Type B pancreatic cell (in vitro differentiated cells): ENCODE data around the gene GAPDH. TPM values are rescaled to one million over a fixed set of nuclear protein-coding genes. Genes with fewer than 3 reads are reported as not detected.

Experiments
- DNase-seq: peaks from one replicate; pipeline ENCODE4 v3.0.0; 2021; ENCODE audit warnings: mixed read lengths; ENCODE audit not compliant: unreplicated experiment; ENCODE audit errors: extremely low spot score
- H3K27ac Mint-ChIP-seq: 2 replicates; pipeline ENCODE4 v1.8.0; 2021; ENCODE audit warnings: mild to moderate bottlenecking, mixed read lengths
- H3K27me3 Mint-ChIP-seq: 2 replicates; pipeline ENCODE4 v1.8.0; 2021; ENCODE audit warnings: mixed read lengths
- H3K36me3 Mint-ChIP-seq: 2 replicates; pipeline ENCODE4 v1.8.0; 2021; ENCODE audit warnings: mixed read lengths
- H3K4me1 Mint-ChIP-seq: one replicate; pipeline ENCODE4 v1.8.0; 2021; ENCODE audit warnings: mixed read lengths; ENCODE audit not compliant: unreplicated experiment
- H3K4me3 Mint-ChIP-seq: 2 replicates; pipeline ENCODE4 v1.8.0; 2021; ENCODE audit warnings: mild to moderate bottlenecking, mixed read lengths
- H3K9me3 Mint-ChIP-seq: 2 replicates; pipeline ENCODE4 v1.8.0; 2021; ENCODE audit warnings: mixed read lengths
- total RNA-seq: library from RNA; stranded (reverse); gene quantifications from 2 replicates; pipeline ENCODE4 v1.2.1, GENCODE V29; 2021; ENCODE audit warnings: low replicate concordance
- TF ChIP-seq, protein P1 (sequence below): fragments of 200-600 bp; sonication (generic); conservative IDR thresholded peaks from 2 replicates; pipeline ENCODE4 v1.5.0; 2021; ENCODE audit warnings: antibody characterized with exemption, mild to moderate bottlenecking

GAPDH gene
- total RNA-seq, 1 donor from 2014 or later = 2,317 TPM

DNA sequence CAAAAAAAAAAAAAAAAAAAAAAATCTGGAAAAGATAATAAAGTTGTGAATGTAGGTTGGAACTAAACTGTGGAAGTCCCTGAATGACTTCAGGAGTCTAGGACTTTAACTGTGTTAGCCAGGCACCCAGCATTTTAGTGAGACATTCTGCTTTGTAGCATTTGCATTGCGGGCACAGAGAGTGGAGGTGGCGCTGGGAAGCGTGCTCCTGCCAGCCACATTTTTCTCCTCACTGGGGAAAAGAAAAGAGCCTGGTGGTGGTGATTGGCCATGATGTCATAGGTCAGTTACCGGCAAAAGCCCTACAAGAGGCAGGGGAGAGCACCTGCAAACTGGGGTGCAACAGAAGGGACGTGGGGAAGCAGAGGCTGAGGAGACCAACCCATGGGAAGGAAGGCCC lies 9.7 kb upstream of the GAPDH start:
- Mint-ChIP-seq H3K9me3 (no peaks in the 10 kb centered on the region), H3K27ac (peak overlapping the region; percentile 6), H3K4me3 (no peak overlapping the region), H3K36me3 (peaks cover 65% of the 10 kb centered on the region), H3K4me1 (peaks cover 6% of the 10 kb centered on the region), H3K27me3 (no peaks in the 10 kb centered on the region)
- TF ChIP-seq, protein P1, sequence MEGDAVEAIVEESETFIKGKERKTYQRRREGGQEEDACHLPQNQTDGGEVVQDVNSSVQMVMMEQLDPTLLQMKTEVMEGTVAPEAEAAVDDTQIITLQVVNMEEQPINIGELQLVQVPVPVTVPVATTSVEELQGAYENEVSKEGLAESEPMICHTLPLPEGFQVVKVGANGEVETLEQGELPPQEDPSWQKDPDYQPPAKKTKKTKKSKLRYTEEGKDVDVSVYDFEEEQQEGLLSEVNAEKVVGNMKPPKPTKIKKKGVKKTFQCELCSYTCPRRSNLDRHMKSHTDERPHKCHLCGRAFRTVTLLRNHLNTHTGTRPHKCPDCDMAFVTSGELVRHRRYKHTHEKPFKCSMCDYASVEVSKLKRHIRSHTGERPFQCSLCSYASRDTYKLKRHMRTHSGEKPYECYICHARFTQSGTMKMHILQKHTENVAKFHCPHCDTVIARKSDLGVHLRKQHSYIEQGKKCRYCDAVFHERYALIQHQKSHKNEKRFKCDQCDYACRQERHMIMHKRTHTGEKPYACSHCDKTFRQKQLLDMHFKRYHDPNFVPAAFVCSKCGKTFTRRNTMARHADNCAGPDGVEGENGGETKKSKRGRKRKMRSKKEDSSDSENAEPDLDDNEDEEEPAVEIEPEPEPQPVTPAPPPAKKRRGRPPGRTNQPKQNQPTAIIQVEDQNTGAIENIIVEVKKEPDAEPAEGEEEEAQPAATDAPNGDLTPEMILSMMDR = no peak
- no peak for DNase-seq

DNA sequence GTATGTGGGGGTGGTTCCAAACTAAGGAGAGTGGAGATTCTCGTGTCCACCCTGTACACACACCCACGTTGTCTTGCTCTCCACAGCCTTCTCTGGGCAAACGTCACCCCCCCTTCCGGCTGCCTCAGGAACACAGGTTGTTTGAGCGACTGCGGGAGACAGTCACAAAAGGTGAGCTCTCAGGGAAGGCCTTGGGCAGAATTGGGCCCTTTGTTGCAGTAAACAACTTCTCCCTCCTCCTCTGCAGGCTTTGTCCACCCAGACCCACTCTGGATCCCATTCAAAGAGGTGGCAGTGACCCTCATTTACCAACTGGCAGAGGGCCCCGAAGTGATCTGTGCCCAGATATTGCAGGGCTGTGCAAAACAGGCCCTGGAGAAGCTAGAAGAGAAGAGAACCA lies 8.1 kb upstream of the GAPDH start:
- Mint-ChIP-seq H3K36me3 (peaks cover 71% of the 10 kb centered on the region), H3K4me3 (peak overlapping the region; percentile 63), H3K27me3 (no peaks in the 10 kb centered on the region), H3K27ac (peak overlapping the region; percentile 100), H3K4me1 (peaks cover 6% of the 10 kb centered on the region), H3K9me3 (no peaks in the 10 kb centered on the region)
- TF ChIP-seq, protein P1 = no peak
- no peak for DNase-seq

DNA sequence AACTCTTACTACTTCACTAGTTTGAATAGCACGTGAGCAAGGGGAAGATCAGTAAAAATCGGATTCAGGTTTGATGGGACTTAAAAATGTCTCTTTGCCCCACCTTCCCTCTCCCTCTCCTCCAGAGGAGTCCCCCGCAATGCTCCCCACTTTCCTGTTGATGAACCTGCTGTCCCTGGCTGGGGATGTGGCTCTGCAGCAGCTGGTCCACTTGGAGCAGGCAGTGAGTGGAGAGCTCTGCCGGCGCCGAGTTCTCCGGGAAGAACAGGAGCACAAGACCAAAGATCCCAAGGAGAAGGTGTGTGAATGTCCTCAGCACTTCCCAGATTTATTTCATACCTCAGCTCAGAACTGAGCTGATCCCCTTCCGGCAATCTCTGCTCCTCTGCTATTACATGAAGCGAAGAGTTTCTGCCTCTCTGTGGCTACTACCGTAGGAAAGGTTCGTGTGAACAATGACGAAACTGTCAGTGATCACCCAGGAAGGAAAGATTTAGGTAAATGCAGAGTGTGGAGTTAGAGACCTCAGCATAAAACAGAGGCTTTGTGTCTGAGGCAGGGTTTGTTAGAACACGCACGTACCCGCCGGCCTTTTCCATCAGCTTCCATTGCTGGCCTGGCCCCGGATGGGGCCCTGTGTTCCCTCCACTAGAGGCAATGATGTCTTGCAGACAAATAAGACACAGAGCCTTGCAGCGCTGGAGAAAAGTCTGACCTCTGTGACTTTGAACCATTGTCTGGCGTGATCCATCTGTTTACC lies 7.4 kb upstream of the GAPDH start:
- Mint-ChIP-seq H3K4me1 (peaks cover 9% of the 10 kb centered on the region), H3K36me3 (peaks cover 70% of the 10 kb centered on the region), H3K4me3 (peak overlapping the region; percentile 63), H3K27me3 (no peaks in the 10 kb centered on the region), H3K9me3 (no peaks in the 10 kb centered on the region), H3K27ac (peak overlapping the region; percentile 100)
- no peak for DNase-seq
- TF ChIP-seq, protein P1 = no peak

DNA sequence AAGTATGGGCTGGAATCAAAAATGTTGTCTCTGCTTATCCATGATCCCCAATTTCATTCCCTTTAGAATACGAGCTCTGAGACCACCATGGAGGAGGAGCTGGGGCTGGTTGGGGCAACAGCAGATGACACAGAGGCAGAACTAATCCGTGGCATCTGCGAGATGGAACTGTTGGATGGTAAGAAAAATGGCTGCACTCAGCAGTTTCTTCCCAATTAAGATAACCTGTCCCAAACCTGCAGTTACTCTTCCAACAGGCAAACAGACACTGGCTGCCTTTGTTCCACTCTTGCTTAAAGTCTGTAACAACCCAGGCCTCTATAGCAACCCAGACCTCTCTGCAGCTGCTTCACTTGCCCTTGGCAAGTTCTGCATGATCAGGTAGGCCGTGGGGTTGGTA lies 6.6 kb upstream of the GAPDH start:
- Mint-ChIP-seq H3K27me3 (no peaks in the 10 kb centered on the region), H3K9me3 (no peaks in the 10 kb centered on the region), H3K4me3 (no peak overlapping the region), H3K4me1 (peaks cover 16% of the 10 kb centered on the region), H3K27ac (peak overlapping the region; percentile 100), H3K36me3 (peaks cover 73% of the 10 kb centered on the region)
- TF ChIP-seq, protein P1 = no peak
- DNase-seq = no peak

DNA sequence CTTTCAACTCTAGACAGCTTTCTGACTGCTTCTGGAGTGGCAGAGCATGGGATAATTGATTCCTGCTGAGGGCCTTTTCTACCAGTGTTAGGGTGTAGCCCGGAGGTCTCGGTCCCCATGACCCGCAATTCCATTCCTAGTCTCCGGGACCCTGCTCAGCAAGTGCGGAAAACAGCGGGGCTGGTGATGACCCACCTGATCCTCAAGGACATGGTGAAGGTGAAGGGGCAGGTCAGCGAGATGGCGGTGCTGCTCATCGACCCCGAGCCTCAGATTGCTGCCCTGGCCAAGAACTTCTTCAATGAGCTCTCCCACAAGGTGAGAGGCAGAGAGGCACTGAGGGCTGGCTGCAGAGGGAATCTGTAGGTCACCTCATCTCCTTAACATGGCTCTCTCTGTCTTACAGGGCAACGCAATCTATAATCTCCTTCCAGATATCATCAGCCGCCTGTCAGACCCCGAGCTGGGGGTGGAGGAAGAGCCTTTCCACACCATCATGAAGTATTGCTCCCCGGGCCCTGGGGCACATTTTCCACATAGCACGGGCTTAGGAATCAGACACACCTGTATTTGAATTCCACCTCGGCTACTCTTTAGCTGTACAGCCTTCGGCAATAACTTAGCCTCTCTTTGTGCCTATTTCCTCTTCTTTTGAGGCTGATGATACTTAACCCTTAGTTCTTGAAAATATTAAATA lies 5.6 kb upstream of the GAPDH start:
- Mint-ChIP-seq H3K27me3 (no peaks in the 10 kb centered on the region), H3K4me3 (peak overlapping the region; percentile 61), H3K4me1 (peaks cover 23% of the 10 kb centered on the region), H3K36me3 (peaks cover 66% of the 10 kb centered on the region), H3K27ac (peak overlapping the region; percentile 100), H3K9me3 (no peaks in the 10 kb centered on the region)
- TF ChIP-seq, protein P1 = no peak
- no peak for DNase-seq
